ENCODE data around the gene CD58. TPM values are rescaled to one million over a fixed set of nuclear protein-coding genes. Genes with fewer than 3 reads are reported as not detected.
"Not testable (repeated sequence)": the region's sequence is repeated elsewhere in the genome, so short reads cannot be mapped to it uniquely, and the experiment has no call there.

CD58 gene
- polyA plus RNA-seq, 3 donors: 81.0 to 168 (median 128) TPM

- H3K4me3 ChIP-seq (replicated peaks in 1 of 3; ENCODE audit: low read depth in 2 of 3, low read length in 3 of 3): no peak overlapping the region
- H4K20me1 ChIP-seq (ENCODE audit: insufficient read depth, low read length): peaks cover 93% of the 10 kb centered on the region
- H3K27ac Mint-ChIP-seq: peak overlapping the region in 4 of 7 donors; percentile 21 to 84 (median 42)
- no peaks in the 10 kb centered on the region for H3K9me3 ChIP-seq (replicated peaks in 1 of 2; ENCODE audit: control insufficient read depth in 1 of 2, insufficient read depth in 1 of 2, low read length in 2 of 2)
- H3K4me2 ChIP-seq (replicated peaks; ENCODE audit: extremely low read depth, low read length, poor library complexity, severe bottlenecking): no peak overlapping the region
- TF ChIP-seq CTCF (IDR thresholded peaks at IDR 0.05): no peak
- peaks cover 0 to 16% (median 9%) of the 10 kb centered on the region in 7 donors for H3K9me3 Mint-ChIP-seq
- no peak overlapping the region for H3K27ac ChIP-seq (ENCODE audit: low read depth in 1 of 2, low read length in 2 of 2)
- peaks cover 31 to 55% of the 10 kb centered on the region in 2 donors for H3K4me1 ChIP-seq (ENCODE audit: control insufficient read depth in 1 of 2, insufficient read depth in 2 of 2, low read length in 2 of 2)
- H3K79me2 ChIP-seq (ENCODE audit: insufficient read depth, low read length): peaks cover 100% of the 10 kb centered on the region
- H3K36me3 Mint-ChIP-seq: peaks cover 52 to 62% of the 10 kb centered on the region in 2 donors
- H3K4me3 Mint-ChIP-seq: no peak overlapping the region
- peaks cover 83% of the 10 kb centered on the region for H3K4me1 Mint-ChIP-seq
- H3K27me3 ChIP-seq (ENCODE audit: control insufficient read depth in 2 of 2, insufficient read depth in 2 of 2, low read length in 2 of 2): no peaks in the 10 kb centered on the region
- peaks cover 0 to 2% (median 0%) of the 10 kb centered on the region in 3 donors for H3K27me3 Mint-ChIP-seq (ENCODE audit: low read depth in 3 of 3)
- no peak overlapping the region for H2AFZ ChIP-seq (ENCODE audit: insufficient read depth, low read depth, low read length, poor library complexity, severe bottlenecking)
- 100% methylated on average over 1 of the region's 1 CpG for WGBS (ENCODE audit: insufficient coverage)
- DNase-seq: no peak
- intact Hi-C loops (cut with micrococcal nuclease): no loop called here
- peaks cover 0 to 20% of the 10 kb centered on the region in 2 donors for H3K36me3 ChIP-seq (replicated peaks in 1 of 2; ENCODE audit: control insufficient read depth in 1 of 2, insufficient read depth in 2 of 2, low read length in 2 of 2)
- H3K9ac ChIP-seq (ENCODE audit: insufficient read depth, low read length, poor library complexity, severe bottlenecking): no peak overlapping the region
These were observed 5.6 kb downstream of the CD58 start for GRCh38 chr1:116565222-116565621.

- peak overlapping the region; percentile 29 to 92 (median 70) for H3K27ac Mint-ChIP-seq
- peak in 1 of 3 donors; percentile 50 for DNase-seq
- 83% methylated on average over 1 of the region's 1 CpG for WGBS (ENCODE audit: insufficient coverage)
- no peak overlapping the region for H3K4me3 Mint-ChIP-seq
- H4K20me1 ChIP-seq (ENCODE audit: insufficient read depth, low read length): peaks cover 94% of the 10 kb centered on the region
- H3K36me3 ChIP-seq (replicated peaks in 1 of 2; ENCODE audit: control insufficient read depth in 1 of 2, insufficient read depth in 2 of 2, low read length in 2 of 2): peaks cover 0 to 20% of the 10 kb centered on the region in 2 donors
- H3K27me3 Mint-ChIP-seq (ENCODE audit: low read depth in 3 of 3): no peaks in the 10 kb centered on the region
- peaks cover 84% of the 10 kb centered on the region for H3K4me1 Mint-ChIP-seq
- peaks cover 100% of the 10 kb centered on the region for H3K79me2 ChIP-seq (ENCODE audit: insufficient read depth, low read length)
- intact Hi-C loops (cut with micrococcal nuclease): no loop called here
- peak overlapping the region in 1 of 2 donors; percentile 43 for H3K27ac ChIP-seq (ENCODE audit: low read depth in 1 of 2, low read length in 2 of 2)
- H3K36me3 Mint-ChIP-seq: peaks cover 51 to 60% of the 10 kb centered on the region in 2 donors
- TF ChIP-seq CTCF (IDR thresholded peaks at IDR 0.05): no peak
- no peak overlapping the region for H2AFZ ChIP-seq (ENCODE audit: insufficient read depth, low read depth, low read length, poor library complexity, severe bottlenecking)
- peaks cover 27 to 49% of the 10 kb centered on the region in 2 donors for H3K4me1 ChIP-seq (ENCODE audit: control insufficient read depth in 1 of 2, insufficient read depth in 2 of 2, low read length in 2 of 2)
- no peak overlapping the region for H3K9ac ChIP-seq (ENCODE audit: insufficient read depth, low read length, poor library complexity, severe bottlenecking)
- H3K4me2 ChIP-seq (replicated peaks; ENCODE audit: extremely low read depth, low read length, poor library complexity, severe bottlenecking): no peak overlapping the region
- H3K4me3 ChIP-seq (replicated peaks in 1 of 3; ENCODE audit: low read depth in 2 of 3, low read length in 3 of 3): no peak overlapping the region
- no peaks in the 10 kb centered on the region for H3K27me3 ChIP-seq (ENCODE audit: control insufficient read depth in 2 of 2, insufficient read depth in 2 of 2, low read length in 2 of 2)
- peaks cover 0 to 16% (median 11%) of the 10 kb centered on the region in 7 donors for H3K9me3 Mint-ChIP-seq
- no peaks in the 10 kb centered on the region for H3K9me3 ChIP-seq (replicated peaks in 1 of 2; ENCODE audit: control insufficient read depth in 1 of 2, insufficient read depth in 1 of 2, low read length in 2 of 2)
These were observed 6.4 kb downstream of the CD58 start for GRCh38 chr1:116564426-116564825.

- H3K9me3 ChIP-seq (replicated peaks in 1 of 2; ENCODE audit: control insufficient read depth in 1 of 2, insufficient read depth in 1 of 2, low read length in 2 of 2); intact Hi-C loops (cut with micrococcal nuclease); H3K4me3 ChIP-seq (replicated peaks in 1 of 3; ENCODE audit: low read depth in 2 of 3, low read length in 3 of 3); H3K27me3 ChIP-seq (ENCODE audit: control insufficient read depth in 2 of 2, insufficient read depth in 2 of 2, low read length in 2 of 2); H3K4me2 ChIP-seq (replicated peaks; ENCODE audit: extremely low read depth, low read length, poor library complexity, severe bottlenecking); H3K9ac ChIP-seq (ENCODE audit: insufficient read depth, low read length, poor library complexity, severe bottlenecking); H2AFZ ChIP-seq (ENCODE audit: insufficient read depth, low read depth, low read length, poor library complexity, severe bottlenecking); H3K4me3 Mint-ChIP-seq; H3K27me3 Mint-ChIP-seq (ENCODE audit: low read depth in 3 of 3): not testable (repeated sequence)
- Mint-ChIP-seq H3K27ac (peak overlapping the region; percentile 71 to 92 (median 86)), H3K9me3 (peaks cover 0 to 16% (median 11%) of the 10 kb centered on the region in 7 donors), H3K4me1 (peaks cover 83% of the 10 kb centered on the region), H3K36me3 (peaks cover 52 to 62% of the 10 kb centered on the region in 2 donors)
- H3K79me2 ChIP-seq (ENCODE audit: insufficient read depth, low read length): peaks cover 100% of the 10 kb centered on the region
- 71% methylated on average over 1 of the region's 4 CpGs for WGBS (ENCODE audit: insufficient coverage)
- DNase-seq: peak; percentile 48 to 79 (median 55)
- peak overlapping the region in 1 of 2 donors; percentile 72 for H3K27ac ChIP-seq (ENCODE audit: low read depth in 1 of 2, low read length in 2 of 2)
- peaks cover 93% of the 10 kb centered on the region for H4K20me1 ChIP-seq (ENCODE audit: insufficient read depth, low read length)
- peaks cover 34 to 49% of the 10 kb centered on the region in 2 donors for H3K4me1 ChIP-seq (ENCODE audit: control insufficient read depth in 1 of 2, insufficient read depth in 2 of 2, low read length in 2 of 2)
- H3K36me3 ChIP-seq (replicated peaks in 1 of 2; ENCODE audit: control insufficient read depth in 1 of 2, insufficient read depth in 2 of 2, low read length in 2 of 2): peaks cover 0 to 20% of the 10 kb centered on the region in 2 donors
These were observed 8.4 kb downstream of the CD58 start for GRCh38 chr1:116562465-116562864.

All from CD14-positive monocyte (primary cell).